Mesenchymal stem cell (in vitro differentiated cells and primary cell): Measurements from ENCODE around the gene ANKS1B.

Experiments used
- DNase-seq: peaks from one replicate; pipeline ENCODE4 v3.0.0-alpha.2; 2013
- H2AFZ ChIP-seq: one replicate; pipeline ENCODE4 v1.6.1; 2013; ENCODE audit warnings: low read depth, mild to moderate bottlenecking, control low read depth, inconsistent platforms, low read length, moderate library complexity
- H2AK5ac ChIP-seq: 2 replicates; pipeline ENCODE4 v1.6.1; 2013; ENCODE audit warnings: low read length, moderate library complexity, mild to moderate bottlenecking, inconsistent platforms; ENCODE audit not compliant: severe bottlenecking
- H2BK120ac ChIP-seq: one replicate; pipeline ENCODE4 v1.6.1; 2013; ENCODE audit warnings: low read depth, mild to moderate bottlenecking, inconsistent platforms, low read length, moderate library complexity
- H2BK12ac ChIP-seq, 2 experiments: one replicate each; pipeline ENCODE4 v1.6.1; 2013; ENCODE audit warnings: inconsistent platforms in 2 of 2, low read length in 2 of 2, mild to moderate bottlenecking in 2 of 2, moderate library complexity in 2 of 2, control low read depth in 1 of 2
- H2BK15ac ChIP-seq: one replicate; pipeline ENCODE4 v1.6.1; 2013; ENCODE audit warnings: mild to moderate bottlenecking, low read depth, inconsistent platforms; ENCODE audit not compliant: poor library complexity, severe bottlenecking
- H2BK5ac ChIP-seq: 2 replicates; pipeline ENCODE4 v1.6.1; 2013; ENCODE audit warnings: low read depth, mild to moderate bottlenecking, low read length, control low read depth, inconsistent platforms; ENCODE audit not compliant: poor library complexity, severe bottlenecking
- H3K14ac ChIP-seq, 2 experiments: one replicate each; pipeline ENCODE4 v1.6.1; 2013; ENCODE audit warnings: inconsistent platforms in 2 of 2, low read length in 2 of 2, control low read depth in 1 of 2, mild to moderate bottlenecking in 1 of 2, moderate library complexity in 1 of 2
- H3K18ac ChIP-seq, 2 experiments: one replicate each; pipeline ENCODE4 v1.6.1; 2013; ENCODE audit warnings: inconsistent platforms in 2 of 2, low read length in 2 of 2, control low read depth in 1 of 2, low read depth in 1 of 2, mild to moderate bottlenecking in 1 of 2
- H3K23ac ChIP-seq, 2 experiments: one replicate each; pipeline ENCODE4 v1.6.1; 2013; ENCODE audit warnings: inconsistent platforms in 2 of 2, low read length in 2 of 2, mild to moderate bottlenecking in 2 of 2, moderate library complexity in 2 of 2, control low read depth in 1 of 2
- H3K27ac ChIP-seq: 2 replicates; pipeline ENCODE4 v1.5.1; 2013; ENCODE audit warnings: mild to moderate bottlenecking, moderate library complexity, low read length, control low read depth, inconsistent platforms; ENCODE audit not compliant: poor library complexity, severe bottlenecking
- H3K27me3 ChIP-seq, 2 experiments: 2 replicates each; pipeline versions ENCODE4 v1.6.1 to v1.7.0; 2013; ENCODE audit warnings: low read length in 2 of 2, mild to moderate bottlenecking in 2 of 2, moderate library complexity in 2 of 2, control low read depth in 1 of 2, inconsistent platforms in 1 of 2; ENCODE audit not compliant: control insufficient read depth in 1 of 2, insufficient read depth in 1 of 2
- H3K36me3 ChIP-seq, 2 experiments: 2 replicates each; pipeline versions ENCODE4 v1.6.1 to v1.7.0; 2013; ENCODE audit warnings: low read length in 2 of 2, control low read depth in 1 of 2, inconsistent platforms in 1 of 2, low read depth in 1 of 2, mild to moderate bottlenecking in 1 of 2; ENCODE audit not compliant: insufficient read depth in 2 of 2, control insufficient read depth in 1 of 2
- H3K4ac ChIP-seq, 2 experiments: one replicate each; pipeline ENCODE4 v1.6.1; 2013; ENCODE audit warnings: inconsistent platforms in 2 of 2, low read length in 2 of 2, mild to moderate bottlenecking in 2 of 2, moderate library complexity in 2 of 2, control low read depth in 1 of 2, low read depth in 1 of 2
- H3K4me1 ChIP-seq: 2 replicates; pipeline ENCODE4 v1.6.1; 2013; ENCODE audit warnings: low read depth, low read length, control low read depth; ENCODE audit not compliant: control insufficient read depth, insufficient read depth
- H3K4me2 ChIP-seq: 2 replicates; pipeline ENCODE4 v1.6.1; 2013; ENCODE audit warnings: low read length, mild to moderate bottlenecking, inconsistent platforms; ENCODE audit not compliant: poor library complexity, severe bottlenecking
- H3K4me3 ChIP-seq, 2 experiments: 2 replicates each; pipeline versions ENCODE4 v1.5.1 to v1.7.0; 2013; ENCODE audit warnings: low read length in 2 of 2, mild to moderate bottlenecking in 2 of 2, control low read depth in 1 of 2, low read depth in 1 of 2; ENCODE audit not compliant: insufficient read depth in 1 of 2
- H3K79me1 ChIP-seq: replicated peaks from 2 replicates; pipeline ENCODE4 v1.6.1; 2013; ENCODE audit warnings: mild to moderate bottlenecking, control low read depth, low read length, inconsistent platforms; ENCODE audit not compliant: poor library complexity, severe bottlenecking
- H3K9ac ChIP-seq: 2 replicates; pipeline ENCODE4 v1.7.0; 2013; ENCODE audit warnings: mild to moderate bottlenecking, low read length, moderate library complexity
- H3K9me3 ChIP-seq: 2 replicates; pipeline ENCODE4 v1.7.0; 2013; ENCODE audit warnings: mild to moderate bottlenecking, low read length; ENCODE audit not compliant: control insufficient read depth
- H4K8ac ChIP-seq: one replicate; pipeline ENCODE4 v1.6.1; 2013; ENCODE audit warnings: inconsistent platforms, mild to moderate bottlenecking, low read length, moderate library complexity
- H4K91ac ChIP-seq: one replicate; pipeline ENCODE4 v1.6.1; 2013; ENCODE audit warnings: mild to moderate bottlenecking, low read length, inconsistent platforms
- WGBS: methylation state at CpG from one replicate; pipeline ENCODE4 v1.1.7; 2013; ENCODE audit warnings: mixed read lengths; 5-methylcytosine and 5-hydroxymethylcytosine counted together

ANKS1B gene

GRCh38 chr12:99277591-99278379 lies 707.0 kb downstream of the ANKS1B start:
- Histone ChIP-seq H4K91ac (no peak overlapping the region), H3K18ac (no peak overlapping the region), H2BK15ac (no peak overlapping the region), H3K9ac (no peak overlapping the region), H4K8ac (no peak overlapping the region), H2BK120ac (no peak overlapping the region), H3K23ac (no peak overlapping the region), H3K4ac (no peak overlapping the region), H3K4me1 (no peaks in the 10 kb centered on the region), H3K4me3 (no peak overlapping the region), H3K14ac (no peak overlapping the region), H3K27ac (no peak overlapping the region), H2AK5ac (no peak overlapping the region), H3K27me3 (no peaks in the 10 kb centered on the region), H2BK5ac (no peak overlapping the region), H2BK12ac (no peak overlapping the region), H2AFZ (no peak overlapping the region), H3K9me3 (peaks cover 12% of the 10 kb centered on the region), H3K36me3 (no peaks in the 10 kb centered on the region), H3K79me1 (no peaks in the 10 kb centered on the region), H3K4me2 (no peak overlapping the region)
- DNase-seq: no peak
- WGBS: 77% methylated on average over 4 of the region's 5 CpGs

- WGBS: 95% methylated on average over 2 of the region's 3 CpGs
- no peaks in the 10 kb centered on the region for H3K36me3 ChIP-seq
- H3K9me3 ChIP-seq: peaks cover 24% of the 10 kb centered on the region
- no peak overlapping the region for H3K9ac ChIP-seq
- H2BK120ac ChIP-seq: no peak overlapping the region
- no peak overlapping the region for H3K27ac ChIP-seq
- H2AFZ ChIP-seq: no peak overlapping the region
- no peak overlapping the region for H3K18ac ChIP-seq
- no peaks in the 10 kb centered on the region for H3K27me3 ChIP-seq
- no peak overlapping the region for H3K14ac ChIP-seq
- no peak overlapping the region for H2BK5ac ChIP-seq
- H2AK5ac ChIP-seq: no peak overlapping the region
- H3K4me2 ChIP-seq: no peak overlapping the region
- DNase-seq: peak; percentile 26
- H4K8ac ChIP-seq: no peak overlapping the region
- H4K91ac ChIP-seq: no peak overlapping the region
- no peak overlapping the region for H3K4me3 ChIP-seq
- no peak overlapping the region for H3K4ac ChIP-seq
- H3K79me1 ChIP-seq: no peaks in the 10 kb centered on the region
- H3K23ac ChIP-seq: no peak overlapping the region
- no peak overlapping the region for H2BK12ac ChIP-seq
- no peaks in the 10 kb centered on the region for H3K4me1 ChIP-seq
- H2BK15ac ChIP-seq: no peak overlapping the region
Measured at GRCh38 chr12:99271071-99271470, 713.7 kb downstream of the ANKS1B start.

DNA sequence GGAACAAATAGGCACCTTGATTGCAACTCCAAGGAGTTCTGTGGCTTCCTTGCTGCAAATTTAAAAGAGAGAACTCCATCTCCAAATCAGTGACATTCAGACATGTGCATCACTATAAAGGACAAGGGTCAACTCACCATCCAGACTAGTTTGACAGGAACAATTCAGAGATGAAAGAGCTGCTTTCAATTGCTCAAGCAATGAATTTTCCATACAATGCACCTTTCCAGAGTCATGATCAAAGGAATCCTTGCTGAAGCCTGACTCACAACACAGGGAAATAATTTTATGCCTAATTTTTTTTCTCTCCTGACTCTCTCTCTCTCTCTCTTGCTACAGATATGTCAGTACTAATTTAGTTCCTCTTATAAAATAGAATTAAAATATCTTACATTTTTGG lies 717.7 kb downstream of the ANKS1B start:
- Histone ChIP-seq H3K9ac (no peak overlapping the region), H2BK120ac (no peak overlapping the region)

DNA sequence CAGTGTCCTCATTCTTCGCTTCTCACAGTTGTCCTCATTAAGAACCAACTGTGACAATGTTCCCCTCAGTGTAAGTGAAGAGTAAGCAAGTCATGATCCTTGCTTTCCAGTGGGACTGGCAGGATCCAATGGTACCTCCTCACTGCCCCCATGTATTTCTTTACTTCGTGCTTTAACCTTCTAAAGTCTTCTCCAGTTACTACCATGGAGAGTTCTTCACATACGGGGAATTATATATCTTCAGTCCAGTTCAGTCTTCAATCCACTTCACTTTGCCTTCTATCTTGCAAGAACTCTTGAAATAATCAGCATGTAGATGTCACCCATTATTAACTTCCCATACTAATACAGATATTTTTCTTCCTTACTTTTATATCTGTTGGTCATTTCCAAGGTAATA lies 719.1 kb downstream of the ANKS1B start:
- no peak overlapping the region for H3K9ac ChIP-seq
- H3K4me2 ChIP-seq: no peak overlapping the region
- WGBS: 80% methylated on average over 3 of the region's 3 CpGs
- H4K91ac ChIP-seq: no peak overlapping the region
- H3K23ac ChIP-seq: no peak overlapping the region
- H3K18ac ChIP-seq: no peak overlapping the region
- H4K8ac ChIP-seq: no peak overlapping the region
- H2BK5ac ChIP-seq: no peak overlapping the region
- H3K14ac ChIP-seq: no peak overlapping the region
- H3K27me3 ChIP-seq: no peaks in the 10 kb centered on the region
- H3K9me3 ChIP-seq: peaks cover 7% of the 10 kb centered on the region
- no peak overlapping the region for H2BK120ac ChIP-seq
- H3K4me3 ChIP-seq: no peak overlapping the region
- no peak overlapping the region for H2BK12ac ChIP-seq
- H3K4me1 ChIP-seq: no peaks in the 10 kb centered on the region
- H3K27ac ChIP-seq: no peak overlapping the region
- H2AK5ac ChIP-seq: no peak overlapping the region
- H3K79me1 ChIP-seq: no peaks in the 10 kb centered on the region
- no peak overlapping the region for H2AFZ ChIP-seq
- H3K4ac ChIP-seq: no peak overlapping the region
- H2BK15ac ChIP-seq: no peak overlapping the region
- no peaks in the 10 kb centered on the region for H3K36me3 ChIP-seq
- no peak for DNase-seq

More for the DNA sequence above, 717.7 kb downstream of the ANKS1B start:
- Histone ChIP-seq H3K79me1 (no peaks in the 10 kb centered on the region), H2AK5ac (no peak overlapping the region), H3K4ac (no peak overlapping the region), H3K9me3 (peaks cover 16% of the 10 kb centered on the region), H2AFZ (no peak overlapping the region), H3K14ac (no peak overlapping the region), H4K91ac (no peak overlapping the region), H3K4me3 (no peak overlapping the region), H2BK5ac (no peak overlapping the region), H3K27me3 (no peaks in the 10 kb centered on the region), H3K27ac (no peak overlapping the region), H3K18ac (no peak overlapping the region), H3K23ac (no peak overlapping the region), H3K4me1 (no peaks in the 10 kb centered on the region), H3K4me2 (no peak overlapping the region), H3K36me3 (no peaks in the 10 kb centered on the region), H2BK15ac (no peak overlapping the region), H4K8ac (no peak overlapping the region), H2BK12ac (no peak overlapping the region)
- DNase-seq: no peak
